Measurements from ENCODE around the gene CASP14.
"Not testable (repeated sequence)": the region's sequence is repeated elsewhere in the genome, so short reads cannot be mapped to it uniquely, and the experiment has no call there.

DNA sequence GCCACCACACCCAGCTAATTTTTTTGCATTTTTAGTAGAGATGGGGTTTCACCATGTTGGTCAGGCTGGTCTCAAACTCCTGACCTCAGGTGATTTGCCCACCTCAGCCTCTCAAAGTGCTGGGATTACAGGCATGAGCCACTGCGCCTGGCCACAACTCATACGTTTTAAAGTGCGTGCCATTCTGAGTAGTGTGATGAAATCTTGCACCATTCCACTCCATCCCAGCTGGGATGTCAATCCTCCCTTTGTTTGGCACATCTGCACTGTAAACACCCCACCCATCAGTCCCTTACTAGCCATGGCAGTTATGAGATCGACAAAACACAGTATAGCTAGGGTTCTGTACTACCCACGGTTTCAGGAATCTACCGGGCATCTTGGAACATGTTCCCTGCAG is 48.7 kb downstream of the CASP14 start:
- TF ChIP-seq SNAI2 (CRISPR knock-in tag; IDR thresholded peaks at IDR 0.05); ZFP3 (CRISPR knock-in tag; IDR thresholded peaks at IDR 0.05); ARNTL (CRISPR knock-in tag; IDR thresholded peaks at IDR 0.05; ENCODE audit: borderline replicate concordance, low read depth); PATZ1 (CRISPR knock-in tag; IDR thresholded peaks at IDR 0.05; ENCODE audit: borderline replicate concordance); CSDC2 (CRISPR knock-in tag; IDR thresholded peaks at IDR 0.05): not testable (repeated sequence)
- TF ChIP-seq, protein P1, sequence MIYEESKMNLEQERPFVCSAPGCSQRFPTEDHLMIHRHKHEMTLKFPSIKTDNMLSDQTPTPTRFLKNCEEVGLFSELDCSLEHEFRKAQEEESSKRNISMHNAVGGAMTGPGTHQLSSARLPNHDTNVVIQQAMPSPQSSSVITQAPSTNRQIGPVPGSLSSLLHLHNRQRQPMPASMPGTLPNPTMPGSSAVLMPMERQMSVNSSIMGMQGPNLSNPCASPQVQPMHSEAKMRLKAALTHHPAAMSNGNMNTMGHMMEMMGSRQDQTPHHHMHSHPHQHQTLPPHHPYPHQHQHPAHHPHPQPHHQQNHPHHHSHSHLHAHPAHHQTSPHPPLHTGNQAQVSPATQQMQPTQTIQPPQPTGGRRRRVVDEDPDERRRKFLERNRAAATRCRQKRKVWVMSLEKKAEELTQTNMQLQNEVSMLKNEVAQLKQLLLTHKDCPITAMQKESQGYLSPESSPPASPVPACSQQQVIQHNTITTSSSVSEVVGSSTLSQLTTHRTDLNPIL (CRISPR knock-in tag; IDR thresholded peaks at IDR 0.05; ENCODE audit: low read depth): not testable (repeated sequence)

All from SK-N-SH treated with all-trans-retinoic acid at 6 μM for 48 hours (cell line).